SU-DHL-6 (cell line): ENCODE data around the gene KDM4B.

Experiments
- EZH2phosphoT487 ChIP-seq: fragments of 200-600 bp; sonication (generic), shearing (Covaris generic); conservative IDR thresholded peaks from 2 replicates; pipeline ENCODE4 v1.6.1; 2018; ENCODE audit warnings: mild to moderate bottlenecking, antibody characterized with exemption, low read length, moderate library complexity, mixed read lengths
- TF ChIP-seq, protein P1 (sequence below): fragments of 200-600 bp; sonication (generic); IDR thresholded peaks from one replicate; pipeline ENCODE4 v1.5.1; 2017; ENCODE audit warnings: antibody characterized with exemption, mild to moderate bottlenecking, low read length, moderate library complexity; ENCODE audit not compliant: insufficient read depth, poor library complexity, severe bottlenecking

DNA sequence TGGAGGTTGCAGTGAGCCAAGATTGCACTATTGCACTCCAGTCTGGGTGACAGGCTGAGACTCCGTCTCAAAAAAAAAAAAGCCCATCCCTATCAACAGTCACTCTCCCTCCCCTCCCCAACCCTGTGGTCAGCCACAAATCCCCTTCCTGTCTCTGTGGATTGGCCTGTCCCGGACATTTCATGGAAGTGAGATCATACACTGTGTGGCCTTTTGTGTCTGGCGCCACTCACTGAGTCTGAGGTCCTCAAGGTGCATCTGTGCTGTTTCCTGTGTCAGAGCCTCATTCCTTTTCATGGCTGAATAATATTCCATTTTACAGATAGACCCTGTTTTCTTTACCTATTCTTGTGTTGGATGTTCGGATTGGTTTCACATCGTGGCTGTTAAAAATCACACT is 222.2 kb downstream of the KDM4B start:
- TF ChIP-seq, protein P1, sequence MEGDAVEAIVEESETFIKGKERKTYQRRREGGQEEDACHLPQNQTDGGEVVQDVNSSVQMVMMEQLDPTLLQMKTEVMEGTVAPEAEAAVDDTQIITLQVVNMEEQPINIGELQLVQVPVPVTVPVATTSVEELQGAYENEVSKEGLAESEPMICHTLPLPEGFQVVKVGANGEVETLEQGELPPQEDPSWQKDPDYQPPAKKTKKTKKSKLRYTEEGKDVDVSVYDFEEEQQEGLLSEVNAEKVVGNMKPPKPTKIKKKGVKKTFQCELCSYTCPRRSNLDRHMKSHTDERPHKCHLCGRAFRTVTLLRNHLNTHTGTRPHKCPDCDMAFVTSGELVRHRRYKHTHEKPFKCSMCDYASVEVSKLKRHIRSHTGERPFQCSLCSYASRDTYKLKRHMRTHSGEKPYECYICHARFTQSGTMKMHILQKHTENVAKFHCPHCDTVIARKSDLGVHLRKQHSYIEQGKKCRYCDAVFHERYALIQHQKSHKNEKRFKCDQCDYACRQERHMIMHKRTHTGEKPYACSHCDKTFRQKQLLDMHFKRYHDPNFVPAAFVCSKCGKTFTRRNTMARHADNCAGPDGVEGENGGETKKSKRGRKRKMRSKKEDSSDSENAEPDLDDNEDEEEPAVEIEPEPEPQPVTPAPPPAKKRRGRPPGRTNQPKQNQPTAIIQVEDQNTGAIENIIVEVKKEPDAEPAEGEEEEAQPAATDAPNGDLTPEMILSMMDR: no peak
- no peak for TF ChIP-seq EZH2phosphoT487
